Neural progenitor cell (in vitro differentiated cells): ENCODE results near the gene MRPS6. TPM values are rescaled to one million over a fixed set of nuclear protein-coding genes. Genes with fewer than 3 reads are reported as not detected.

ENCODE experiments used
- DNase-seq: peaks from one replicate; pipeline ENCODE4 v3.0.0-alpha.2; 2016; ENCODE audit warnings: low spot score
- H2AFZ ChIP-seq: fragments of 200-600 bp; sonication (generic); replicated peaks from 2 replicates; pipeline ENCODE4 v1.6.1; 2016; ENCODE audit warnings: antibody characterized with exemption
- H3F3A ChIP-seq: fragments of 200-600 bp; sonication (generic); 2 replicates; pipeline ENCODE4 v1.6.1; 2016; ENCODE audit warnings: antibody characterized with exemption, low read depth
- H3K27ac ChIP-seq: fragments of 200-600 bp; sonication (generic); 2 replicates; pipeline ENCODE4 v1.5.1; 2016; ENCODE audit warnings: mild to moderate bottlenecking
- H3K27me3 ChIP-seq: fragments of 200-600 bp; sonication (generic); 2 replicates; pipeline ENCODE4 v1.6.1; 2016; ENCODE audit warnings: mild to moderate bottlenecking, moderate library complexity
- H3K36me3 ChIP-seq: fragments of 200-600 bp; sonication (generic); 2 replicates; pipeline ENCODE4 v1.5.1; 2016
- H3K4me1 ChIP-seq: fragments of 200-600 bp; sonication (generic); 2 replicates; pipeline ENCODE4 v1.6.1; 2016; ENCODE audit warnings: mixed run types
- H3K4me2 ChIP-seq: fragments of 200-600 bp; sonication (generic); 2 replicates; pipeline ENCODE4 v1.6.1; 2016
- H3K4me3 ChIP-seq: fragments of 200-600 bp; sonication (generic); 2 replicates; pipeline ENCODE4 v1.5.1; 2016
- H3K79me2 ChIP-seq: fragments of 200-600 bp; sonication (generic); 2 replicates; pipeline ENCODE4 v1.6.1; 2016; ENCODE audit warnings: low read depth
- H3K9ac ChIP-seq: fragments of 200-600 bp; sonication (generic); 2 replicates; pipeline ENCODE4 v1.6.1; 2016
- H3K9me3 ChIP-seq: fragments of 200-600 bp; sonication (generic); 2 replicates; pipeline ENCODE4 v1.5.1; 2016; ENCODE audit warnings: low read depth
- H4K20me1 ChIP-seq: fragments of 200-600 bp; sonication (generic); 2 replicates; pipeline ENCODE4 v1.6.1; 2016; ENCODE audit warnings: low read depth
- H3K27ac Mint-ChIP-seq: 3 replicates; pipeline ENCODE4 v1.8.0; 2021; ENCODE audit warnings: mixed read lengths
- H3K27me3 Mint-ChIP-seq: 2 replicates; pipeline ENCODE4 v1.8.0; 2022; ENCODE audit warnings: low read depth, mild to moderate bottlenecking, inconsistent platforms, moderate library complexity, mixed read lengths; ENCODE audit not compliant: insufficient read depth
- H3K36me3 Mint-ChIP-seq: 3 replicates; pipeline ENCODE4 v1.8.0; 2021; ENCODE audit warnings: mixed read lengths
- H3K4me1 Mint-ChIP-seq: 3 replicates; pipeline ENCODE4 v1.8.0; 2021; ENCODE audit warnings: mixed read lengths
- H3K4me3 Mint-ChIP-seq: 3 replicates; pipeline ENCODE4 v1.8.0; 2021; ENCODE audit warnings: mild to moderate bottlenecking, moderate library complexity, mixed read lengths
- H3K9me3 Mint-ChIP-seq: 3 replicates; pipeline ENCODE4 v1.8.0; 2020; ENCODE audit warnings: mixed read lengths
- CTCF ChIP-seq: fragments of 200-600 bp; sonication (generic); IDR thresholded peaks from 2 replicates; pipeline ENCODE4 v1.5.1; 2017; ENCODE audit warnings: antibody characterized with exemption, mild to moderate bottlenecking
- EZH2 ChIP-seq: fragments of 200-600 bp; sonication (generic); IDR thresholded peaks from 2 replicates; pipeline ENCODE4 v1.6.1; 2017; ENCODE audit warnings: antibody characterized with exemption, mild to moderate bottlenecking, moderate library complexity
- EZH2phosphoT487 ChIP-seq: fragments of 200-600 bp; sonication (generic); IDR thresholded peaks from 2 replicates; pipeline ENCODE4 v1.6.1; 2017; ENCODE audit warnings: antibody characterized with exemption
- total RNA-seq: library from RNA; depleted of rRNA; stranded (reverse); fragments of >200 nt; gene quantifications from 2 replicates; pipeline ENCODE4 v1.2.3, GENCODE V29; 2015; ENCODE audit warnings: low replicate concordance

Gene MRPS6
- total RNA-seq, 1 donor from 2014 or later: 108 TPM

DNA sequence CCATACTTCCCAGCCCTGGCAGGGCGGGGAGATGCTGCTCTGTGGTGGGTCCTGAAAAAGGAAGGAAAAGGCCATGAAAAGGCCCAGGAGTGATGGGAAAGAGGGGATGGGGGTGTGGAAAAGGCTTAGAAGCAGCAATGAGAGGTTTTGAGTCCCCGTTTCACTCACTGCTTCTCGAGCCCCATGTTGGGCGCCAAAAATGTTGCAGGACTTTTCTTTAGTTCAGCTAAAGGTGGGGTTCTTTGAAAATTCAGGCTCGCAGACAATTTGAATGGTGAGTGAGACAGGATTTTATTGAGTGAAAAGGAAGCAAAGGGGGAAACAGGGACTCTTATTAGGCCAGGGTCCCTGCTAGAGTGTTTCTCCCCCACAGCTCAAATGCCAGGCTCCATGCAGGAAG, 93.1 kb downstream of the MRPS6 start:
- TF ChIP-seq EZH2phosphoT487: no peak
- Mint-ChIP-seq H3K4me3 (no peak overlapping the region), H3K27me3 (peaks cover 3% of the 10 kb centered on the region)

DNA sequence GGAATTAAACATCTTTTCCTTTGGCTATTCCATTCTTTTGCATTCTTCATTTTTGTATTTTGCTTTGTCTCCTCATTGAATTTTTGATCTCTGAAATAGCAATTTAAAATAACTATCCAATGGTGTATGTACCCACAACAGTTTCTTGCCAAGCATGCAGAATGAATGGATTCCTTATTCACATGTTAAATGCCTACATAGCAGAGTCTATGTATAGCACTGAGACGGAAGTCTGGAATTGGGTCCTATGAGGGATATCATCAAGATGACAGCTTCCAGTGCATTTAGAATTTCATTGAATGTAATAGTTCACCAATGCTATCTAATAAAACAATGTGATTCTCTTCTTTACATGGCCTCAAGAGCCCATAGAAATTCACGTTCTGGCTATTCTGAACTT, 97.5 kb downstream of the MRPS6 start:
- no peaks in the 10 kb centered on the region for H3K4me1 ChIP-seq
- no peak overlapping the region for H2AFZ ChIP-seq
- Mint-ChIP-seq H3K9me3 (peaks cover 81% of the 10 kb centered on the region), H3K27ac (no peak overlapping the region), H3K27me3 (peaks cover 3% of the 10 kb centered on the region), H3K4me1 (no peaks in the 10 kb centered on the region), H3K4me3 (no peak overlapping the region), H3K36me3 (peaks cover 48% of the 10 kb centered on the region)
- H3K27ac ChIP-seq: no peak overlapping the region
- no peaks in the 10 kb centered on the region for H3K27me3 ChIP-seq
- no peaks in the 10 kb centered on the region for H3K79me2 ChIP-seq
- no peak for DNase-seq
- no peak overlapping the region for H3K4me3 ChIP-seq
- H3K4me2 ChIP-seq: no peak overlapping the region
- no peaks in the 10 kb centered on the region for H4K20me1 ChIP-seq
- H3K36me3 ChIP-seq: peaks cover 21% of the 10 kb centered on the region
- H3F3A ChIP-seq: no peaks in the 10 kb centered on the region
- peaks cover 25% of the 10 kb centered on the region for H3K9me3 ChIP-seq
- TF ChIP-seq EZH2 (no peak), CTCF (no peak), EZH2phosphoT487 (no peak)
- no peak overlapping the region for H3K9ac ChIP-seq

More for the DNA sequence above, 93.1 kb downstream of the MRPS6 start:
- Histone ChIP-seq H3K4me3 (no peak overlapping the region), H3K27me3 (no peaks in the 10 kb centered on the region), H3F3A (no peaks in the 10 kb centered on the region), H2AFZ (no peak overlapping the region), H3K4me1 (no peaks in the 10 kb centered on the region), H3K79me2 (no peaks in the 10 kb centered on the region), H3K9me3 (peaks cover 33% of the 10 kb centered on the region), H3K27ac (no peak overlapping the region), H3K4me2 (no peak overlapping the region), H3K9ac (no peak overlapping the region), H4K20me1 (no peaks in the 10 kb centered on the region), H3K36me3 (peaks cover 33% of the 10 kb centered on the region)
- H3K36me3 Mint-ChIP-seq: peaks cover 56% of the 10 kb centered on the region
- H3K9me3 Mint-ChIP-seq: peaks cover 73% of the 10 kb centered on the region
- H3K4me1 Mint-ChIP-seq: no peaks in the 10 kb centered on the region
- no peak overlapping the region for H3K27ac Mint-ChIP-seq
- DNase-seq: no peak

DNA sequence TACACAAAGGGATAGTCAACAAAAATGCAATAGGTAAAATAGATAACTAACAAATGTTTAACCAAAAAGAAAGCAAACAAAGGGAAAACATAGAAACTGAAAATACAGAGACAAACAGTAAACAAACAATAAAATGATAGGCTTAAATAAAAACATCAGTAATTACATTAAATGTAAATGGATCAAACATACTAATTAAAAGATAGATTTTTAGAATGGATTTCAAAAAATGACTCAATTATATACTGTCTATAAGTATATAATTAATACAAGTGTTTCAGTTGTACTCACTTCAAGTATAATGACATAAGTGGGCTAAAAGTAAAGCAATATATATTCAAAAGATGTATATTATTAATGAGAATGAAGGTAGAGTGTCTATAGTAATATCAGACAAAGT, 101.1 kb downstream of the MRPS6 start:
- DNase-seq: no peak
- Mint-ChIP-seq H3K36me3 (peaks cover 24% of the 10 kb centered on the region), H3K27me3 (no peaks in the 10 kb centered on the region), H3K4me3 (no peak overlapping the region), H3K9me3 (peaks cover 70% of the 10 kb centered on the region), H3K4me1 (peaks cover 15% of the 10 kb centered on the region), H3K27ac (no peak overlapping the region)
- peaks cover 11% of the 10 kb centered on the region for H3K4me1 ChIP-seq
- H3K79me2 ChIP-seq: no peaks in the 10 kb centered on the region
- no peak overlapping the region for H3K4me2 ChIP-seq
- TF ChIP-seq EZH2phosphoT487 (no peak), CTCF (no peak), EZH2 (no peak)
- peaks cover 6% of the 10 kb centered on the region for H3K9me3 ChIP-seq
- H4K20me1 ChIP-seq: no peaks in the 10 kb centered on the region
- H3K27ac ChIP-seq: no peak overlapping the region
- no peak overlapping the region for H3K4me3 ChIP-seq
- no peak overlapping the region for H3K9ac ChIP-seq
- no peaks in the 10 kb centered on the region for H3K36me3 ChIP-seq
- H2AFZ ChIP-seq: no peak overlapping the region
- peaks cover under 1% of the 10 kb centered on the region for H3F3A ChIP-seq
- H3K27me3 ChIP-seq: no peaks in the 10 kb centered on the region

GRCh38 chr21:34176448-34176847, 103.1 kb downstream of the MRPS6 start:
- Histone ChIP-seq H3K9me3 (peaks cover 6% of the 10 kb centered on the region), H3F3A (peaks cover 19% of the 10 kb centered on the region), H3K27me3 (no peaks in the 10 kb centered on the region), H4K20me1 (no peaks in the 10 kb centered on the region), H3K9ac (no peak overlapping the region), H3K27ac (no peak overlapping the region), H3K4me1 (peaks cover 31% of the 10 kb centered on the region), H3K36me3 (no peaks in the 10 kb centered on the region), H3K79me2 (no peaks in the 10 kb centered on the region), H3K4me3 (no peak overlapping the region), H3K4me2 (no peak overlapping the region), H2AFZ (no peak overlapping the region)
- Mint-ChIP-seq H3K4me1 (peaks cover 34% of the 10 kb centered on the region), H3K4me3 (no peak overlapping the region), H3K36me3 (peaks cover 13% of the 10 kb centered on the region), H3K27me3 (peaks cover under 1% of the 10 kb centered on the region), H3K27ac (no peak overlapping the region), H3K9me3 (peaks cover 52% of the 10 kb centered on the region)
- TF ChIP-seq EZH2 (no peak), CTCF (no peak), EZH2phosphoT487 (no peak)
- no peak for DNase-seq
